A172 (cell line): ENCODE measurements around the gene IGSF9. TPM values are rescaled to one million over a fixed set of nuclear protein-coding genes. Genes with fewer than 3 reads are reported as not detected.
"Not testable (repeated sequence)": the region's sequence is repeated elsewhere in the genome, so short reads cannot be mapped to it uniquely, and the experiment has no call there.

ENCODE experiments used
- DNase-seq: peaks from one replicate; pipeline ENCODE4 v3.0.0-alpha.2; 2015; ENCODE audit warnings: low spot score
- total RNA-seq: library from RNA; depleted of rRNA; stranded (reverse); fragments of >200 nt; shearing (Covaris generic); gene quantifications from 2 replicates; pipeline ENCODE4 v1.2.3, GENCODE V29; 2014

IGSF9 gene
- total RNA-seq, 1 experiment from 2014 or later = 1.6 TPM

DNA sequence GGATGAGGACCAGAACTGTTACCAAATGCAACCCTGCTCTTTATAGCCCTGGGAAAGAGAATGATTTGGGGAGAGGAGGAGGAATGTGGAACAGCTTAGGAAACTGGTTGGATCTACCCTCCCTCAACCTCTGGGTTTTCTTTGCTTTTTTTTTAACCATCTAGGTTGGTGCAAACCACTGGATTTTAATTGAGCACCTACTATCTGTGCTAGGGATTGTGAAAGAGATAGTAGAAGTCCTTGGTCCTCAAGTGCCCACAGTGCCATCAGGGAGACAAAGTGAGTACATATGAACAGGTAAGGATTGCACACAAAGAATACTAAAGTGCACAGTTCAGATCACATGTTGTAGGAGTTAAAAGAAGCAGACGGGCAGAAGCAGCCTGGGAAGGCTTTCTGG is 24.8 kb downstream of the IGSF9 start:
- no peak for DNase-seq

DNA sequence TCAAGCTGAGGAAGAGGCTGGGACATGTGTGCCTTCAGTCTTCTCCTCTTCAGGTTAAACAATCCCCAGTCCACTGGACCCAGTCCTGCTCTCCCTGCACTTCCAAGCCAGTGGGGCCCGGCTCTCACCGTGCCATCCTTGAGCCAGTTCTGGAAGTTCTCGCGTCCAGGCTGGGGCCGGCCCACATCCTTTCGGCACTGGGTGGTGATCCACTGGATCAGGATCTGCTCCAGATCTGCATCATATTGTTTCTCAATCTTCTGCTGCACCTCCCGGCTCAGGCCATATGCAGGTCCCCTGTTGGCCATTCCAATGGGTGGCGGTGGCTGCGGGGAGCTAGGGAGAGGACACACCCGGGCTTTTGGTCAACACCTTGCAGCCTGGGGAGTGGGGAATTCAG is 25.2 kb downstream of the IGSF9 start:
- DNase-seq = no peak

DNA sequence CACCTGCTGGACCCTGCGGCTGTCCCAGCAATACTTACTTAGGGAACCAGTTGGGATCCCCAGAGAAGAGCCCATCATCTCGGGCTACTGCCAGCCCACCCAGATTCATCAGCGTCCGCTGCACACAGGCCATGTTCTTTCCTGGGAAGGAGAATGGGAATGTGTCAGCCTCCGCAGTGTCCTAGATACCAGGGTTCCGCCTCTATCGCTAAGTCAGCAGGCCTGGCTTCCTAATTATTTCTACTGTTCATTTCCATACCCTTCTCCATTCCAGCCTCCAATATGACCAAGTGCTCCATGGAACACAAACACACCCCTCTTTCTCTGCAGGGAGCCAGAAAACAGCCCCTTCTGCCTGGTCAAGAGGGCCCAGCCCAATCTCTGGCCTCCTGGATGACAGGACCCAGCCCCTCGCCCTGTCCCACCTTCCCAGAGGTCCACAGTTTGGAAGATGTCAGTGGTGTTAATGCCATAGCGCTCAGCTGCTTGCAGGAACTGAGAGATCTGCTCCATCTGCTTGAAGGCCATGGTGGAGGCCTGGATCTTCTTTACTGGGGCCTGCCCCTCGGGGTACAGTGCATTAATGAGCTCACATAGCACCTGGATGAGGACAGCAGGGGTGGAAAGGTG is 26.1 kb downstream of the IGSF9 start:
- DNase-seq = no peak

DNA sequence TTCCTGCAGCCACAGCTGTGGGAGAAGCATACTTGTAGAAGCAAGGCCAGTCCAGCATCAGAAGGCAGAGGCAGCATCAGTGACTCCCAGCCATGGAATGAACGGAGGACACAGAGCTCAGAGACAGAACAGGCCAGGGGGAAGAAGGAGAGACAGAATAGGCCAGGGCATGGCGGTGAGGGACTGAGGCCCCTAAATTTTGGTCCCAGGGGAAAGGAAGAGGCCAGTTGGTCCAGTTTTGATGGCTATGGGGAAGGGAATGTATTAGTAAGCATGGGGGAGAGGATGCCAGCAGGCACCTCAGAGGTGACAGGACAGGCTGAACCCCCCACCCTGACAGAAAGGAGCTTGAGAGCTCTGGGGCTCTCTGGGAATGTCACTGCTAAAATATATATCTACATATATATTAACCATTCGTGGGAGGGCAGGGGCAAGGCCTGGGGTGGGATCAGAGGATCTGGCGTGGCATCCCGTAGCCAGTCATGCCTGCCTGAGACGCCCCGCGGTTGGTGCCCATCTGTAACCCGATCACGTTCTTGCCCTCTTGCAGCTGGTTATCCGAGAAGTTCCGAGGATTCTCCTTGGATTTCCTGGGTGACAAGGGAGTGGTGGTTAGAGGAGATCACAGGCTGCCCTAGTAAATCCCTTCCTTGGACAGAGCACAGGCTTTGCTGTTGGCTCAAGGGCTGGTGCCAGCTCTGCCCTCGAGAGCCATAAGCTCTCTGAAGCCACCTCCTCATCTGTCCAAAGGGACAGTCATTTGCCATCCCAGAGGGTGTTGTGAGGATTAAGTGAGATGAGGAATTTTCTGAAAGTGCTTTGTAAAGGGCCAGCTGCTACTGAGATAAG is 26.8 kb downstream of the IGSF9 start:
- no peak for DNase-seq

DNA sequence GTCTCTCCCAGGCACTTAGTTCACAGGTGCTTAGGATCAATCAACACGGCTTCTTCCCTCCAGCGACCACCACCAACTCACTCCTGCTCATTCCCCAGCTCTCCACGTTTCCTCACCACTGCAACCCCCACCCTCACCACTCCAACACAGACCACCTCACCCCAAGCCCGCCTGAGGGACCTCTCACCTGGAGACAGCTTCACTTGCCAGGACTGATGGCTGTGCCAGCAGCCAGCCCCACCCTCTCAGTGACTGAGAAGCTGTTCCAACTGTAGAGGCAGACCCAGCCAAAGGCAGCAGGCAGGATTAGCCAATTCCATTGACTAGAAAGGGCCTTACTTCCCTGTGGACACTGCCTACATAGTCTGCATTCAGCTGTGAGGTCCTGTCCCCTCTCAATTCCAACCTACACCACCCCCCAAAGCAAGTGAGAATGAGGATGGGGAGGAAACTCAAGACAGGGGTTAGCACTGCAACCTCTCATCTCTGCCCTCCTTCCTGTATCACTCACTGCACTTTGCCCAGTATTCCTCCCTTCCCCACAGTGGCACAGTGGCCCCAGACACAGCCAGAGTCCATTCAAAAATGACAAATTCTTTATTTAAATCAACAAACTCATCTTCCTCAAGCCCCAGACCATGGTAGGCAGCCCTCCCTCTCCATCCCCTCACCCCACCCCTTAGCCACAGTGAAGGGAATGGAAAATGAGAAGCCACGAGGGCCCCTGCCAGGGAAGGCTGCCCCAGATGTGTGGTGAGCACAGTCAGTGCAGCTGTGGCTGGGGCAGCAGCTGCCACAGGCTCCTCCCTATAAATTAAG is 27.7 kb downstream of the IGSF9 start:
- DNase-seq = peak; percentile 26

DNA sequence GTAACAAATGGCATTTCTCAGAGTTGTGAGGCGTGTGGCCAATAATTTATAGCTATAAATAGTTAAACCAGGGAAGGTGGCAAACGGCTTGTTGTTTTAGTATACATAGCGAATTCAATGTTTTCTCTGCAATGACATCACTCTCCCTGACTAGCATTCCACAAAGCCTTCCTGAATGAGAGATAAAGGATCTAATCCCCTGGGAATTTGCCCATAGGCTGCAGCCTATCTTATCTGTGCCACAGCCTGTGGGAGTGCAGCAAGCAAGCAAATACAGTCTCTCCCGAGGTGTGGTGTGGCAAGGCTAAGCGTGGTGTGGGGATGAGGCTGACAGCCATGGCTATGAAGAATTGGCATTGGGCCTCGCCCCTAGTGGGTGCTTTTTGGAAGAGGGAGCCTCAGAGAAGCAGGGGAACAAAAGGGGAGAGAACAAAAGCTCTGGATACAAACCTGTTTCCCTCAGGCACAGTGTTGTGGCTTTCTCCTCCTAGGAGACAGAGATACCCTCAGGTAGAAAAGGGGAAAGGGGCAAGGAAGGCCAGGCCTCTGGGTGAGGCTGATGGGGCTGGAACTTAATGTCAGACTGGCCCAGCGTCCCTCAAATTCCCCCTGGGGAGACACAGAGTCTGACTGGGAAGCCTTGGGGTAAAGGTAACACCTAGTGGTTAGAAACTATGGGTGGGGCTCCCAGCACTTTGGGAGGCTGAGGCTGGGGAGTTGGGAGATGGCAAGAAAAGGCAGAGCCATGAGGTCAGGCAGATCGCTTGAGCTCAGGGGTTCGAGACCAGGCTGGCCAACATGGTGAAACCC is 29.0 kb downstream of the IGSF9 start:
- peak; percentile 100 for DNase-seq

DNA sequence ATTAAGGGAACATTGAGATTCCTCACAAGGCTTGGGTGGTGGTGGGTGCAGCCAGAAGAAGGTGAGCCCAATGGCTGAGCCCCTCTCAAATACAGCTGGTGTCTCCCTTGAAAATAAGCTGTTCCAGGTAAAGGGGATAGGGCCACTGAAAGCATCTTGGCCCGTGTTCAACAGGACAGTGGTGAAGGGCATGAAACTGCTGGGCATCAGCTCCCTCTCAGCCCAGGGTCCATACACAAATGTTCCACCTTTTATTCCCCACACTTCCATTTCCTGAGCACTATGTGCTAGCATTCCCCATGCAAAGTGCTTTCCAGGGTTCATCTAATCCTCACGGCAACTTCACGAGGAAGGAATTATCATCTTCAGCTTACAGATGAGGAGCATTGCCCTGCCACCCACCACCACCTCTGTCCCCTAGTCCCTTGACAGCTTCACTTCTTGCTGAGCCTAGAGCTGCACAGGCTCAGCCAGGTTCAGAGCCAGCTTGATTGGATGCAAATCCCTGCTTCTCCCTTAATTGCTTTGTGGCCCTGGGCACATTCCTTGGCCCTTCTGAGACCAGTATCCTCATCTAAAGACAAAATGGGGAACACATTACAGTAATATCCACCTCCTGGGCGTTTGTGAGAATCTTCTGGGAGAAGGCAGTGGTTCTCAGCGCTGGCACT is 29.7 kb downstream of the IGSF9 start:
- peak; percentile 23 for DNase-seq

DNA sequence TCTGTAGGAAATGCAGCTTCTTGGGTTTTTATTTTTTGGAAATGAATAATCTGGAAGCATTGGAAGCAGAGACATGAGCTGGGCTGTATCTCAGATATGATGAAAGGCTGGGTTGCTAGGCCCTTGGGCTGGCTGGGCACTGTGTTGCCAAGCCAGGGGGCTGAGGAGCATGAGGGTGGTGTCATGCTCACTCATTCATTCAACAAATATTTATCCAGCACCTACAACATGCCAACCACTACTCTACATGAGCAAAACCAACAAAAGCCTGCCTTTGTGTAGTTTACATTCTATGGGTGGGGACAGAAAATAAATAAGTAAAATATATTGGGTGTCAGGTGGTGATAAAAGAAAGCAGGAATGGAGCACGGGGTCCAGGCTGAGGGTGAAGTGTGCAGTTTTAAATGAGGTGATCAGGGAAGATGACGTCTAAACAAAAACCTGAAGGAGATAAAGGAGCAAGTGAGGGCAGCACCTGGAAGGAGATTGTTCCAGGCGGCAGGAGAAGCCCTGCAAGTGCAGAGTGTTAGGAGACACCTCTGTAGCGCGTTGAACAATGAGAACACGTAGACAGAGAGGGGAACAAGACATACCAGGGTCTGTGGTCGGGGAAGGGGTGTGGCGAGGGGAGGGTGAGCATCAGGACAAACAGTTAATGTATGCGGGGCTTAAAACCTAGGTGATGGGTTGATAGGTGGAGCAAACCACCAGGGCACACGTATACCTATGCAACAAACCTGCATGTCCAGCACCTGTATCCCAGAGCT is 31.0 kb downstream of the IGSF9 start:
- DNase-seq = no peak

DNA sequence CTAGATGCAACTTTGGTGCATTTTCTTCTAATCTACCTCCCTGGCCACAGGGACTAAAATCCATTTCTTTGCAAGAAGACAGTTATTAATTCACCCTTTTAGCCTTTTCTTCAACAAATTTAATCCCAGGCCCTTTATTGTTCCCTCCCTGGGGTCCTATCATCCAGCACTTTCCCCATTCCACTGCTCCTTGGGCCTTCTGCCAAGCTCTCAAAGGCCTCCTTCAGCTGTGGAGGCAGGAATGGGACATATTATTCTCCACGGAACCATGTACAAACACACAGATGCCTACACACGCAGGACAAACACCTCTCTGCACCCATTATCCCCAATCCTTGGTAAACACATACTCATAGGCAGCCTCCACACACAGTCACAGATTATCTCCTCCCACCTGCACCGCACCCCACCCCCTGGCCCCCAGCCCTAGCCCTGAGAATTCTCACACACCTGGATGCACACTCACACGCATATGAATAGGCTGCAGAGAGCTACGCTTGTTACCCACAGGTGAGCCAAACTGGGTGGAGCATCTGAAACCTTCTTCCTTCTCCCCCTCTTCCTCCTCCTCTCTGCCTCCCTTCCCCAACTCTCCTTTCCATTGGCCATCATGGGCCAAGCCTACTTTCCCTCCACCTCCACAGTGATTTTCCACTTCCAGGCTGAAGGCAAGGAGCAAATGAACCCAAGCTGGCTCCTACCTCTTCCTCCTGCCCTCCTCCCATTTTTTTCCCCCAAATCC is 31.8 kb downstream of the IGSF9 start:
- no peak for DNase-seq

DNA sequence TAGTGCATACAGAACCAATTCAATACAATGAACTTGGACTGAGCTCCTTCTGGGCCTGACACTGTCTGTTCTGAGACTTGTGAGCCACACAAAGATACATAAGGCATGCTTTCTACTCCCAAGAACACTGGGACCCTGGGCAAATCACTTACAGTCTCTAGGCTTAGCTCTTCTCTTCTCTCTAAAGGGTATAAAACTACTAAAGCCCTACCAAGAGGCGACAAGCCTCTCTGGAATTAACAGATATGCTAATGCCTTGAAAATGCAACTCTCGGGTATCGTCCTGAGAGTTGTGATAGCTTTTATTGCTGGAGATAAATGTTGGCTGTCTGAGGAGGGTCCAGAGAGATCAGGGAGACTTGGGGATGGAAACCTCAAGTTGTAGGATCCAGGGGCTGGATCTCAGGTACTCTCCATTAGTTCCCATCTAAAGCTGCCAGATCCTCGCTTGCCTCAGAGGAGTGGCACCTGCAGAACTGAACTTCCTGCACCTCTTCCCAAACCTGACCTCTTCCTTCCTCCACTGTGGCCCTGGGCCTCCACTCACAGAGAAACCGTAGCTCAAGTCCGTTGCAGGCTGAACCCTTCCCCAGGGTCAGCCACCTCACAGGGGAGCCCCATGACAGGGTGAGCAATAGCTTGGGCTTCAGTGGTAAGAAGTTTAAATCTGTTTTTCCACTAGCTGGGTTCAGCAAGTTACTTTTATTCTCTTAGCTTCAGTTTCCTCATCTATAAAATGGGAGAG is 33.9 kb downstream of the IGSF9 start:
- DNase-seq = no peak

DNA sequence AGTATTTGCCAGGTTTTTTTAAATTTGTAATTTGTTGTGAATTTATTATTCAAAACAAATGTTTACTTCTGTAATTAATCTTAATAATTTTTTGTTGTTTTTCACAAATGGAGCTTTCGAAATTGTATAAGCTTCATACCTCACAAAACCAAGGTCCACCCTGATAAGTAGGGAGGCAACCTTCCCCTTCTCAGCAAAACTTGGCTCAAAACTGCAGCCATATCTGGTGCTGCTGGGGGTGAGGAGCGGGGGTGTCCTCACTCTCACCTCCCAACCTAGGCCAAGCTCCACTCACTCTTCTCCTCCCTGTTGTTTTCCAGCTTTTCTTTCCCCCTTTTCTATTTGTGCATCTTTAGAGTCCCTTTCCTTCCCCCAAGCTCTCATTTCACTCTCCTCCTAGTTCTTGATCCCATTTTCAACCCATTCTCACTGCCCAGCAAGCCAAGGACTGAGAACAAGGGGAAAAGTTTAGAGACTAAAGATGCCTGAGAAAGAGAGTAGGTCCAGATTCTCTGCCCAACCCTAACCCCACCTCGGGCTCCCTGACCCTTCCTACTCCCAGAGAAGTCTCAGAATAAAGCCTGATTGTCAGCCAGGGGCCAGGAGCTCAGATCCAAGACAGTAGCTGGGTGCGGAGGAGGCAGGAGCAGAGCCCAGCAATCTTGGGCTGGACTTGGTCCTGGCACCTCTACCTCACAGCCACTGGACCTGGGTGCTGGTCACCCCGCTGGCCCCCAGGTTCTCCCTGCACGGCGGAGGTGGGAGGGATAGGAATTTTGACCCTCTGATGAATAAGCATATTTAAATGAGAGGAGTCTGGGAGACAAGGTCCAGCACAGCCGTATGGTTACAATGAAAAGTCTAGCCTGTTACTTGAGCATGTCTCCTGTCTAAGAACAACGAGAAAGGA is 37.1 kb downstream of the IGSF9 start:
- no peak for DNase-seq

DNA sequence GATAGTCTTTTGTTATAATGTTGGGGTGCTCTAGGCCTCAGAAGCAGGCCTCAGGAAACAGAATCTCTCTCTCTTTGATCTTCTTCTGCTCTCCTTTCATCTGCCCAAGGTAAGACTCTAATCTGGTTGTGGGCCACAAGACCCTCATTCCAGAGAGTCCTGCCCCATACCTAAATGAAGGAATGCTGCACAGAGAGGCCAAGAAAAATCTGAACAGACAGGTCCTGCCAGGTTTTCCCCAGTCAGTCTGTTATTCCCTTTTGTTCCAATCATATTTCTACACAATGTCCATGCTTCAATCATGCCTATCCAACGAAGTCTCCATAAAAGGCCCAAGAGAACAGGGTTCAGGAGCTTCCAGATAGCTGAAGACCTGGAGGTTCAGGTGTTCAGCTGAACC is 38.5 kb downstream of the IGSF9 start:
- no peak for DNase-seq

DNA sequence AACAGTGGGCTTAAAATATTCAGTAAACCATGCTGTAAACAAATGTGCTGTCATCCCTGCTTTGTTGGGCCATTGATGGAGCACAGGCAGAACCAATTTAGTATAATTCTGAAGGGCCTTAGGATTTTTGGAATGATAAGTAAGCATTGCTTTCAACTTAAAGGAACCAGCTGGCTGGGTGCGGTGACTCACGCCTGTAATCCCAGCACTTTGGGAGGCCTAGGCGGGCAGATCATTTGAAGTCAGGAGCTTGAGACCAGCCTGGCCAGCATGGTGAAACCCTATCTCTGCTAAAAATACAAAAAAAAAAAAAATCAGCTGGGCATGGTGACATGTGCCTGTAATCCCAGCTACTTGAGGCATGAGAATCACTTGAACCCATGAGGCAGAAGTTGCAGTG is 41.4 kb downstream of the IGSF9 start:
- not testable (repeated sequence) for DNase-seq

DNA sequence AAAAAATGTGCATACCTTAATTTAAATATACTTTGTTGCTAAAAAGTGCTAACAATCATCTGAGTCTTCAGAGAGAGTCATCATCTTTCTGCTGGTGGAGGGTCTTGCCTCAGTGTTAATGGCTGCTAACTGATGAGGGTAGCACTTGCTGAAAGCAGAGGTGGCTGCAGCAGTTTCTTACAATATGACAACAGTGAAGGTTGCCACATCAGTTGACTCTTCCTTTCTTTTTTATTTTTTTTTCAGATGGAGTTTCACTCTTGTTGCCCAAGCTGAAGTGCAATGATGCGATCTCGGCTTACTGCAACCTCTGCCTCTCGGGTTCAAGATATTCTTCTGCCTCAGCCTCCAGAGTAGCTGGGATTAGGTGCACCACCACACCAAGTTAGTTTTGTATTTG is 42.9 kb downstream of the IGSF9 start:
- DNase-seq = no peak

DNA sequence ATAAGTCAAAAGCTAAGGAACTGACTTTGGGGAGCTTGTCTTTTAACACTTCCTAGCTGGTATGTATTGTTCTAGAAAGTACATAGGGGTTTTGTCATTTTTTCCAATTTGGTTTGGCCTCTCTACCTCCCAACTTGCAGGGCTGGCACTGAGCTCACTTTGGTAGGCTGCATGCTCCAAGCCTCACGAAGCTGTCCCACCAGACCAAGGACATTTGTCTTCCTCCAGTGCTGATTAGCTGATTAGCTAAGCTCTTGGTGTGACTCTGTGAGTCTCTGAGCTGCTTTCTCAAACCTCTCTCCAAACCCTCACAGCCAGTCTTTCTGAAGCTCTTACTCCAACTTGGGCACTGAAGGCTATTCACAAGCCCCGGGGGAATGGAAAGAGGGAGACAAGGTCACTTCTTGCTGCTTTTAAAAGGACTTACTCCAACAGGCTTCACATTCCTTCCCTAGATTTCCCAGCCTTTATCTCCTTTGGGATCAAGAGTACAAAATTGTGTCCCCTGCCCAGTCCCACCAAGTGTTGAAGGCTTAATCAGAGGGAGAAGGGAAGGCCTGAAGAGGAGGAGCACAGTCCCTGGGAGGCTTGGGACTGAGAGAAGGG is 44.6 kb downstream of the IGSF9 start:
- DNase-seq = no peak

DNA sequence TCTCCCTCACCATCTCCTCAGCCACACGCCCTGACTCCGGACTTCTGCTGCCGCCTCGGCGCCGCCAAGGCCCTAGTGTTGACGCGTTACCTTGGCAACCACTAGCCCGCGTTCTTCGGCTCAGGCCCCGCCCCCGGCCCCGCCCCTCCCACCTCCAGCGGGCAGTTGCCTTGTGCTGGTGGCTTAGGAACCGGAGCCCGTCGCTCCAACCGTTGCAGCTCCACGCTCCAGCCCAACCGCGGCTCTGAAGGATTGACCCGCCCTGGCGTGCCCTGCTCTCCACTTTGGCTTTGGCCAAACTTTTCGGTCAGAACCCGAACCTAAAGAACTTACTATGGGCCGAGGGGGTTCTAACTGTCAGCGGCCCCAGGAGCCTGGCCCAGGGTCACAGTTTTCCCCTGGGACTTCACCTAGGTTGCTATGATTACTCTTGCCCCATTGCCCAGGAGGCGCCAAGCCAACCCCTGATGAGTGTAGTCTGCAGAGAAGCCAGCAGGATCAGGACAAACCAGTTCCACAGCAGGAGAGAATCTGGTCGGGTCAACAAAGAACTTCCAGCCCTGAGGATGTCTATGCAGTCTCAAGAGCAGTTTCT is 45.2 kb downstream of the IGSF9 start, which contains the start of gene CFAP45:
Gene CFAP45, minus strand, starts transcription at position 80 of the 595 bp plus-strand sequence. Its CDS starts 67 bp downstream, at position 13.
- DNase-seq = no peak

DNA sequence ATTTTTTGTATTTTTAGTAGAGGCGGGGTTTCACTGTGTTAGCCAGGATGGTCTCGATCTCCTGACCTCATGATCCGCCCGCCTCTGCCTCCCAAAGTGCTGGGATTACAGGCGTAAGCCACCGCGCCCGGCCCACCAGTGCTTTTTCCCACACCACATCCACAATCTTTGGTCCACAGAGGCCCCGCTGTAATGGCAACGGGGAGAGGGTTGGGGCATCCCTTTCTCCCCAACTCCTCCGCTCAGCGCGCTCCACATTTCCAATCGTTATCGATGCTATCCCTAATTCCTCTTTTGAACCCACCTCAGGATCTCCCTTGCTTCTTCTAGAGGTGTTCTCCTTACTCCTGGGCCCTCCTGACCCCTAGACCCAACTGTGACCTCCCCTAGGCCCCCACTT is 45.8 kb downstream of the IGSF9 start:
- DNase-seq = not testable (repeated sequence)
